GM12864 (cell line): ENCODE data around the gene USP46.

ENCODE experiments used
- DNase-seq: peaks from one replicate; pipeline ENCODE4 v3.0.0-alpha.2; 2011; ENCODE audit warnings: low read depth
- H3K4me3 ChIP-seq: 2 replicates; pipeline ENCODE4 v1.5.1; 2011; ENCODE audit warnings: mild to moderate bottlenecking, low read depth, low read length, control low read depth
- TF ChIP-seq, protein P1 (sequence below): IDR thresholded peaks from 2 replicates; pipeline ENCODE4 v1.5.1; 2011; ENCODE audit warnings: low read depth, mild to moderate bottlenecking, moderate library complexity, low read length, control low read depth, inconsistent platforms; ENCODE audit errors: missing control alignments

USP46 gene

DNA sequence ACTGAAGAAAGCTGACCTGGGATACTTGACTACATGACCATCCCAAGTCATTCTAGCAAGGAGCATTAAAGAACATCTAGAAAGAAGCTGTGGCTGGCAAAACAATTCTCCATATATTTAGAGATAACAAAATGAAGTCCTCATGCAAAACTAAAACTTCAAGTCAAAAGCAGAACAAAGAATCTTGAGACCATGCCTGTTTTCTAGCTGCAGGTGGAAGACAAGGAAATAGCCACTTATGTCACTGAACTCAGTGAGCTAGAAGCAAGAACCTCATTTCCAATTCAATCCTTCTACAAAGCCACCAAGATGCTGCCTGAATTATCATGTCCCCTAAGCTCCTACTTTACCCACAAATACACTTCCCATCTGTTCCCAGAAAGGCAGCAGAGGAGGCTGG is 13.8 kb downstream of the USP46 start:
- TF ChIP-seq, protein P1, sequence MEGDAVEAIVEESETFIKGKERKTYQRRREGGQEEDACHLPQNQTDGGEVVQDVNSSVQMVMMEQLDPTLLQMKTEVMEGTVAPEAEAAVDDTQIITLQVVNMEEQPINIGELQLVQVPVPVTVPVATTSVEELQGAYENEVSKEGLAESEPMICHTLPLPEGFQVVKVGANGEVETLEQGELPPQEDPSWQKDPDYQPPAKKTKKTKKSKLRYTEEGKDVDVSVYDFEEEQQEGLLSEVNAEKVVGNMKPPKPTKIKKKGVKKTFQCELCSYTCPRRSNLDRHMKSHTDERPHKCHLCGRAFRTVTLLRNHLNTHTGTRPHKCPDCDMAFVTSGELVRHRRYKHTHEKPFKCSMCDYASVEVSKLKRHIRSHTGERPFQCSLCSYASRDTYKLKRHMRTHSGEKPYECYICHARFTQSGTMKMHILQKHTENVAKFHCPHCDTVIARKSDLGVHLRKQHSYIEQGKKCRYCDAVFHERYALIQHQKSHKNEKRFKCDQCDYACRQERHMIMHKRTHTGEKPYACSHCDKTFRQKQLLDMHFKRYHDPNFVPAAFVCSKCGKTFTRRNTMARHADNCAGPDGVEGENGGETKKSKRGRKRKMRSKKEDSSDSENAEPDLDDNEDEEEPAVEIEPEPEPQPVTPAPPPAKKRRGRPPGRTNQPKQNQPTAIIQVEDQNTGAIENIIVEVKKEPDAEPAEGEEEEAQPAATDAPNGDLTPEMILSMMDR: no peak
- H3K4me3 ChIP-seq: no peak overlapping the region
- DNase-seq: no peak

DNA sequence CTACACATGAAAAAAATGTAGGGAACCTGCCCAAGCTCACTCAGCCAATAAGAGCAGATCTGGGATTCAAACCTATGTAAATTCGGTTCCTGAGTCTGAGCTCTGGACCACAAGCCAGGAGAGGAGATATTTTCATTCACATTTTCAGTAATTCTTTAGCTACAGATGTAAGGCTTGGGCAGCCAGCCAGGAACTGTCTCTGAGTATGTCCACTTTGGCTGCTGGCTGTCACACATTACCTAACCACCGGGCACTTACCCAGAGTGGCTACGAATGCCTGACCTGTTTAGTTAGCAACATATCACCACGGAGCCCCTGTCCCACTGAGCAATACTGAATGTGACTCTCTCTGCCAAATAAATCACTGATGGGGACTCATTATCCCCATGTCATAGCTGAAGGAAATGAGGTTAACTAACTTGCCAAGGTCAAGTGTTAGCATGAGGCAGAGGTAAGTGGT is 15.3 kb downstream of the USP46 start:
- no peak overlapping the region for H3K4me3 ChIP-seq
- DNase-seq: no peak
- TF ChIP-seq, protein P1: no peak

DNA sequence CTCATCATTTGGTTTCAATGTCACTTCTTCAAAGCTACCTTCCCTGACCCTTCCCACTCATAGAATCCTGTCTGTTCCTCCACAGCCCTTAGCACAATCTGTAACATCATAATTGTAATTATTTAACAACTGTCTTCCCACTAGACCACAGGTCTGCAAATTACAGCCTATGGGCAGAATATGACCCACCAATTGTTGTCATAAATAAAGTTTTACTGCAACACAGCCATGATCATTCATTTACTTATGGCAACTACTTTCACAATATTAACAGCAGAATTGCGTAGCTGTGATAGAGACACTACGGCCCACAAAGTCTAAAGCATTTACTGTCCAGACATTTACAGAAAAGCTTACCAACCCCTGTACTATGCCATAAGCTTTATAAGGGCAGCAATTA is 15.9 kb downstream of the USP46 start:
- H3K4me3 ChIP-seq: no peak overlapping the region
- TF ChIP-seq, protein P1: no peak
- DNase-seq: no peak

DNA sequence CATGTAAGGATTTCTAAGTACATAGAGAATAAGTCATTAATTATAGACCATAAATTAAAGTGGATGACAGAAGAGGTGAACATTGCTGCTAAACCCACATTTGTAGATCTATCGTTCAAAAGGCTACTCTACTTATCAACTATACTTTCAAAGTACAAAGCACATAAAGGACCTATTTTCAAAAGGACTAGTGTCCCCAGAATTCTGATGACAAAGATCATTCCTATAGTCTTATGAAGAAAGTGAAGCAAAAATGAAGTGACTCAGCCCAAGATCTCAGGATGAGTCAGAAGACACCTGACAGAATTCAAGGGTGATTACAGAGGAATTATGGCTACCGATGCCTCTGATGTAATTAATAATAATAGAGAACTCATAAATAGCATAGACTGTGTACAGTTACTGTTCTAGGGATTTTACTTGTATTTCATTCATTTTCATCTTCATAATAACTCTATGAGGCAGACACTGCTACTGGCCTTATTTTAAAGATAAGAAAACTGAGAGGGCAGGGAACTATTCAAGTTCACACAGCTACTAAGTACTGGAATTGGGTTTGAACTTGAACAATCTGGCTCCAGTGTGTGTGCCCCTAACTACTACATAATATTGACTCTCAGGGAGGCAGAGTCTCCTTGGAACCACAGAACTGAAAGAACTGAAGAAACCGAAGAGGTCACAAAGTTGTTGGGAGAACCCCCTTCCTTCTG is 17.1 kb downstream of the USP46 start:
- H3K4me3 ChIP-seq: no peak overlapping the region
- DNase-seq: peak; percentile 55
- TF ChIP-seq, protein P1: no peak

DNA sequence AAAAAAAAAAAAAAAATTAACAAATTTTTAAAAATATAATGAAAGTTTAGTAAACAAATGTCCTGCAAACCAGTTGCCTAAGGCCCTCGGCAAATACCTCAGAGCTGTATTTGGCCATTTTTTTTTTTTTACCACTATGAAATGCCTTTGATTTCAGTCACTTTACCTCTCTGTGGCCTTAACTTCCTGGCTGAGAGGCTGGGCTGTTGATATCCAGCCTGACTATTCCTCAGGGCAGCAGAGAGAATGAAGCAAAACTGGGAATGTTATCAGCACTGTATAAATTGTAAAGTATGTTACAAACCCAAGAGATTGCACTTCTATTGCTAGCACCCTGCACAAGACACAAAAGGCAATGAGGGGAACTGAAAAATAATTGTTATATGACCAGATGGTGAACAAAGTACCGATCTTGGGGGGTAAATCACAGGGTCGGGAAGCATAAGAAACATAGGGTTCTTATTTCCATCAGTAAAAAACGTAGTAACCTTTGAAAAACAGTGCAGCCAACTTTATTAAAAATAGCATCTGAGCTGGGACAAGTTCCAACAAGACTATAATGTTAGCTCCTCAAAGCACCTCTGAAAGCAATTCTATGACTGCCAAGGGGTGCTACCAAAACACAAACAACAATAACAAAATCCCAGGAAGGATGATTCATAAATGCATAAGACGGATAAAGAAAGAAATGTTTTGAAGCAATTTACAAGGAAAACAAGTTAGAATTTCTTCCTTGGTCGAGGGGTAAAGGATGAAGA is 18.1 kb downstream of the USP46 start:
- H3K4me3 ChIP-seq: no peak overlapping the region
- DNase-seq: no peak
- TF ChIP-seq, protein P1: no peak

DNA sequence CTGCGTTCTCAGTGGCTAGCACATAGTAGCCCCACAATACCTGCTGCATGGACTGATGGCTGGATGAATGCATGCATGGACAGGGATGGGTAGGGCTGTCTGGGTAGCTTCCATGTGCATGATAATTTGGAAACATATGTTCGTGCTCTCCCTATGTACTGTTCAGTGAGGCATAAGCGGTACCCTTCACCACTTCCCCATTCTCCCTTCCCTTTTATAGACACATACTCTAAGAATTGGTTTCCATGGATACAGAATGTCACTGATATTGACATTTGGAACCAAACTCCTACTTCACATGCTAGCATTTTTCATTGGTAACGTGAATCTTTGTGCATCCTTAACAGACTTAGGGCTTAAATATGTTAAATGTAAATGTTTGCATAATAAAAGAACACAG is 20.4 kb downstream of the USP46 start:
- TF ChIP-seq, protein P1: no peak
- H3K4me3 ChIP-seq: no peak overlapping the region

More for the DNA sequence above, 20.4 kb downstream of the USP46 start:
- no peak for DNase-seq
